ENCODE measurements around the gene NDFIP2. TPM values are rescaled to one million over a fixed set of nuclear protein-coding genes. Genes with fewer than 3 reads are reported as not detected.

NDFIP2 gene
- total RNA-seq, 1 experiment from 2014 or later: 29.6 TPM

DNA sequence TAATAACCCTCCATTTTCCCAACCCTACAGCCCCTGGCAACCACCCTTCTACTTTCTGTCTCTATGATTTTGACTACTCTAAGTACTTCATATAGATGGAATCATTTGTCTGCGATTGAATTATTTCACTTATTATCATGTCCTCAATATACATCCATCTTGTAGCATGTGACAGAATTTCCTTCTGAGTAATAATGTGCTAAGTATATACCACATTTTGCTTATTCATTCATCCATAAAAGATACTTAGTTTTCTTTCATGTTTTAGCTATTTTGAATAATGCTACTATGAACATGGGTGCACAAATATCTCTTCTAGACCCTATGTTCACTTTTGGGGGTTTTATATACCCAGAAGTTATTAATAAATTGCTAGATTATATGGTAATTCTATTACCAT is 17.4 kb upstream of the NDFIP2 start:
- no TSS peak for BruUV-seq (replicated peaks)
- no peak overlapping the region for H3K4me3 ChIP-seq (ENCODE audit: low read depth in 2 of 2, low read length in 2 of 2)
- in situ Hi-C loops (cut with HindIII; ENCODE audit: low pct_unique_long_range_greater_than_20kb, low sequenced_read_pairs): no loop called here
- TF ChIP-seq CTCF (IDR thresholded peaks at IDR 0.05): no peak
- no peak for TF ChIP-seq TCF7L2 (IDR thresholded peaks at IDR 0.05; ENCODE audit: low read depth, low read length)
- TF ChIP-seq POLR2AphosphoS5 (IDR thresholded peaks at IDR 0.05; ENCODE audit: low read depth, low read length): no peak
- TF ChIP-seq, protein P1, sequence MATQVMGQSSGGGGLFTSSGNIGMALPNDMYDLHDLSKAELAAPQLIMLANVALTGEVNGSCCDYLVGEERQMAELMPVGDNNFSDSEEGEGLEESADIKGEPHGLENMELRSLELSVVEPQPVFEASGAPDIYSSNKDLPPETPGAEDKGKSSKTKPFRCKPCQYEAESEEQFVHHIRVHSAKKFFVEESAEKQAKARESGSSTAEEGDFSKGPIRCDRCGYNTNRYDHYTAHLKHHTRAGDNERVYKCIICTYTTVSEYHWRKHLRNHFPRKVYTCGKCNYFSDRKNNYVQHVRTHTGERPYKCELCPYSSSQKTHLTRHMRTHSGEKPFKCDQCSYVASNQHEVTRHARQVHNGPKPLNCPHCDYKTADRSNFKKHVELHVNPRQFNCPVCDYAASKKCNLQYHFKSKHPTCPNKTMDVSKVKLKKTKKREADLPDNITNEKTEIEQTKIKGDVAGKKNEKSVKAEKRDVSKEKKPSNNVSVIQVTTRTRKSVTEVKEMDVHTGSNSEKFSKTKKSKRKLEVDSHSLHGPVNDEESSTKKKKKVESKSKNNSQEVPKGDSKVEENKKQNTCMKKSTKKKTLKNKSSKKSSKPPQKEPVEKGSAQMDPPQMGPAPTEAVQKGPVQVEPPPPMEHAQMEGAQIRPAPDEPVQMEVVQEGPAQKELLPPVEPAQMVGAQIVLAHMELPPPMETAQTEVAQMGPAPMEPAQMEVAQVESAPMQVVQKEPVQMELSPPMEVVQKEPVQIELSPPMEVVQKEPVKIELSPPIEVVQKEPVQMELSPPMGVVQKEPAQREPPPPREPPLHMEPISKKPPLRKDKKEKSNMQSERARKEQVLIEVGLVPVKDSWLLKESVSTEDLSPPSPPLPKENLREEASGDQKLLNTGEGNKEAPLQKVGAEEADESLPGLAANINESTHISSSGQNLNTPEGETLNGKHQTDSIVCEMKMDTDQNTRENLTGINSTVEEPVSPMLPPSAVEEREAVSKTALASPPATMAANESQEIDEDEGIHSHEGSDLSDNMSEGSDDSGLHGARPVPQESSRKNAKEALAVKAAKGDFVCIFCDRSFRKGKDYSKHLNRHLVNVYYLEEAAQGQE (IDR thresholded peaks at IDR 0.05; ENCODE audit: insufficient read depth in 1 of 2, low read depth in 2 of 2, low read length in 1 of 2): no peak
- TF ChIP-seq SIN3A (IDR thresholded peaks at IDR 0.05; ENCODE audit: borderline replicate concordance, insufficient read depth, low read depth, low read length): no peak
- CTCF ChIA-PET: no interaction called here
- ATAC-seq: no peak
- H3K27me3 ChIP-seq (ENCODE audit: control insufficient read depth, insufficient read depth, low read length): no peaks in the 10 kb centered on the region
- no peaks in the 10 kb centered on the region for H3K9me3 ChIP-seq (ENCODE audit: control insufficient read depth, insufficient read depth, low read depth, low read length)
- H3K4me1 ChIP-seq (ENCODE audit: control insufficient read depth, insufficient read depth, low read length): no peaks in the 10 kb centered on the region
- no peaks in the 10 kb centered on the region for H3K36me3 ChIP-seq (ENCODE audit: control insufficient read depth, insufficient read depth, low read length)
- H3K27ac ChIP-seq (ENCODE audit: low read length): no peak overlapping the region
- POLR2A ChIA-PET: interaction anchor here (0.6 kb wide), 1 partner anchor 17 kb away, joined by 3 read pairs; the partner anchor contains the start of gene NDFIP2
- no peak for DNase-seq (ENCODE audit: low read depth, low spot score)
- intact Hi-C loops (cut with micrococcal nuclease; ENCODE audit: unreplicated experiment): no loop called here

DNA sequence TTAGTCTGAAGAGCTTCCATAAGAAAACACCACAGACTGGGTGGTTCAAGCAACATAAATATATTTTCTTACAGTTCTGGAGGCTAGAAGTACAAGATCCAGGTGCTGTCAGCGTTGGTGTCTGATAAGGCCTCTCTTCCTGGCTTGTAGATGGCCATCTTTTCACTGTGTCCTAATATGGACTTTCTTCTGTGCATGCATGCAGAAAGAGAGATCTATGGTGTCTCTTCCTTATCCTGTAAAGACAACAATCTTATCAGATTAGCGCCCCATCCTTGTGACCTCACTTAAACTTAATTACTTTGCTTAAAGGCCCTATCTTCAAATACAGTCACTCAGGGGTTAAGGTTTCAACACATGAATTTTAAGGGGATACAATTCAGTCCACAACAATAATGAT is 14.1 kb upstream of the NDFIP2 start:
- no peak for TF ChIP-seq TCF7L2 (IDR thresholded peaks at IDR 0.05; ENCODE audit: low read depth, low read length)
- TF ChIP-seq, protein P1 (IDR thresholded peaks at IDR 0.05; ENCODE audit: insufficient read depth in 1 of 2, low read depth in 2 of 2, low read length in 1 of 2): no peak
- Histone ChIP-seq H3K9me3 (ENCODE audit: control insufficient read depth, insufficient read depth, low read depth, low read length) (no peaks in the 10 kb centered on the region), H3K36me3 (ENCODE audit: control insufficient read depth, insufficient read depth, low read length) (no peaks in the 10 kb centered on the region), H3K4me1 (ENCODE audit: control insufficient read depth, insufficient read depth, low read length) (no peaks in the 10 kb centered on the region), H3K27ac (ENCODE audit: low read length) (no peak overlapping the region), H3K4me3 (ENCODE audit: low read depth in 2 of 2, low read length in 2 of 2) (no peak overlapping the region), H3K27me3 (ENCODE audit: control insufficient read depth, insufficient read depth, low read length) (no peaks in the 10 kb centered on the region)
- CTCF ChIA-PET: no interaction called here
- intact Hi-C loops (cut with micrococcal nuclease; ENCODE audit: unreplicated experiment) (no loop called here), in situ Hi-C loops (cut with HindIII; ENCODE audit: low pct_unique_long_range_greater_than_20kb, low sequenced_read_pairs) (no loop called here)
- ATAC-seq (no peak), DNase-seq (ENCODE audit: low read depth, low spot score) (no peak)
- POLR2A ChIA-PET: no interaction called here
- no TSS peak for BruUV-seq (replicated peaks)

All from Panc1 (cell line).